H1 (cell line): Measurements from ENCODE around the gene FKBP10. TPM values are rescaled to one million over a fixed set of nuclear protein-coding genes. Genes with fewer than 3 reads are reported as not detected.

Experiments used
- CHD1 ChIP-seq: IDR thresholded peaks from 2 replicates; pipeline ENCODE4 v1.6.1; 2012; ENCODE audit warnings: low read depth, low read length, improper control_type of control experiment
- EGR1 ChIP-seq: IDR thresholded peaks from 2 replicates; pipeline ENCODE4 v1.6.1; 2011; ENCODE audit warnings: low read depth, low read length, borderline replicate concordance
- POLR2A ChIP-seq, 2 experiments: IDR thresholded peaks; 1 replicate in 1 of 2; 2 replicates in 1 of 2; pipeline ENCODE4 v1.6.1; 2011; ENCODE audit warnings: low read depth in 2 of 2, low read length in 2 of 2, mild to moderate bottlenecking in 2 of 2; ENCODE audit errors: control extremely low read depth in 1 of 2
- polyA plus RNA-seq, 7 experiments: library from polyadenylated mRNA; depleted of rRNA in 3 of 7; stranded (reverse) in 5 of 7; unstranded in 2 of 7; fragments of >200 nt in 5 of 7; fragments of 200-250 nt in 2 of 7; gene quantifications; 1 replicate in 5 of 7; 2 replicates in 1 of 7; 4 replicates in 1 of 7; pipeline versions ENCODE4 v1.2.1 to v1.2.3, GENCODE V29; 2011 to 2013; ENCODE audit warnings: missing spikeins in 2 of 7, mixed read lengths in 2 of 7
- total RNA-seq: library from RNA; stranded (reverse); fragmentation: NEBNext Ultra II Directional; extraction: Animal tissue kit (Norgen Biotek cat#: 25700); gene quantifications from 2 replicates; pipeline ENCODE4 v1.2.1, GENCODE V29; 2021

The FKBP10 gene
- total and polyA plus RNA-seq, 2 of the 8 experiments (the other 6 are each of a cell fraction or from before 2014, with no cell fraction given) = 173 to 283 TPM

GRCh38 chr17:41766135-41766534, 46.7 kb upstream of the FKBP10 start (continued):
- TF ChIP-seq EGR1 = no peak
- no peak for TF ChIP-seq POLR2A (IDR thresholded peaks at IDR 0.05; ENCODE audit: control extremely low read depth in 1 of 2, low read depth in 2 of 2, low read length in 2 of 2)
- no peak for TF ChIP-seq CHD1
